ENCODE data around the gene ESRRG. TPM values are rescaled to one million over a fixed set of nuclear protein-coding genes. Genes with fewer than 3 reads are reported as not detected.
"Not testable (repeated sequence)": the region's sequence is repeated elsewhere in the genome, so short reads cannot be mapped to it uniquely, and the experiment has no call there.

Gene ESRRG
- total and polyA plus RNA-seq, 10 donors, result 0.29 to 11.9 (median 2.2) TPM

DNA sequence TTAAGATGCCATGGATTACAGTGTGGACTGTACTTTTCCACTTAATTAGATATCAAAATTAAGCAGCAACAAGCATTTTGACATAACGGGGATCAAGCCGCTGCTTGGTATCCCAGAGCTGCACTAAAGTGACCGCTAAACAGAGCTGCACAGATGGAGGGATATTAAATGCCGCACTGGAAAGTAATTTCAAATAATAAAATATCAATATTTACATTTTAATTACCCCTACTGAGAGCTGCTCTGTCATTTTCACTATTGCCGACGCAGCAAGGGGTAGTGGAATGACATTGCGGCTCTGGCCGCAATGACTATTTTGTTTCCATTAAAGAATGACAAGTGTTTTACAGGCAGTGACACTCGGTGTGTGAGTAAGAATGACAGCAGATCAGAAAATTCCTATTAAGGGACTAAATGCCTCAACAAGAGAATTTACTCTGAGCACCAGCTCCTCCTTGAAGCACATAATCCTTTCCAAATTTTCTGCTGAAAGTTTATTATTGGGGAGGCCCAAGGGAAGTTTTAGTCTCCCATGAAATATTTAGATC, 190.9 kb downstream of the ESRRG start:
- Histone ChIP-seq H3K36me3 (no peaks in the 10 kb centered on the region), H3K4me1 (peaks cover 0 to 16% (median 4%) of the 10 kb centered on the region in 6 donors), H3K4me3 (peak overlapping the region in 3 of 8 donors; percentile 26 to 66 (median 48)), H3K27me3 (replicated peaks in 1 of 7) (no peaks in the 10 kb centered on the region), H3K9me3 (no peaks in the 10 kb centered on the region), H3K27ac (peak overlapping the region in 1 of 8 donors; percentile 73)
- WGBS, 5 donors, result 88 to 96% (median 95%) methylated on average over 9 of the region's 9 CpGs
- no peak for DNase-seq
- TF ChIP-seq POLR2A (IDR thresholded peaks at IDR 0.05), result no peak
- TF ChIP-seq POLR2AphosphoS5 (IDR thresholded peaks at IDR 0.05), result no peak
- intact Hi-C loops (cut with DNase I; ENCODE audit: low total_unique reads), result no loop called here

DNA sequence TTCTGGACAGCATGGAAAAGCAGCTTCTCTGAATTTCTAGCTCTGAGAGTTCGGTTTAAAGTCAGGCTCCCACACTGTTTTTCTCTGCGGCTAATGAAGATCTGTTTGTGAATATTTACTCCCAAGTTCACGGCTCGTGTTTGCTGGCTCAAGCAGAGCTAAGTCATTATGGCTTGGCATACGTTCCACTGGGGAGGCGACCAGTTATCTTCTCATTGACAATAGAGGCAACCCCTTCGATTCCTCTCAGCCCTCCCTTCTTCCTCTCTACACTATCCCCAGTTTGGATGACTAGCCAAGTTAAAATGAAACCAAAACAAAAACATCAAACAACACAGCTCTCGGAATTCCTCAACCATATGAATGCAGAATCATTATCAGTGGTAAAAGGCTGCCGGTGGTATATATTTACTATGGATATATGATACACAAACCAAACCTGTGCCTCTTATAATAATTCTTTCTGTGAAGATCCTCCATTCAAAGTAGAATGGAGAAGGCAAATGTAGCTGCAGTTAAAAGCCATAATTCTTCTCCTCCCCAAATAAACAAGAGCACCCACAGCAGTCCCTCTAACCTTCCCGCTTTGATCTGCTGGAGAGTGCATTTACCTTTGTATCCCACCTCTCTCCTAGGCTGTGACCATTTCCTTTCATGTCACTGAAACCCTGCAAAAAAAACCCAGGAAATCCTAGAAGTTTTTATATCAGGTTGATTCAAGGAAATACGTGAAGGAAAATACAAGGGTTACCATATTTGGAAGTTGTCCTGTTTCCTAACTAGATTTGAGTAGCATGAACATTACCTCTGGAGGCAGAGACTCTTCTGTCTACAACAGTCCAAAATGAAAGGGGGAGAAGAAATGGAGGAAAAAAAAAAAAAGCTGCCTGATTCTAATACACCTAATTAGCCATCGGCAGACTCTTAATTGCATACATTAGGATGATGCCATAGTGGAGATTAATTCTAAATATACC, 191.7 kb downstream of the ESRRG start:
- Histone ChIP-seq H3K27ac (peak overlapping the region in 7 of 8 donors; percentile 43 to 76 (median 60)), H3K4me1 (peaks cover 0 to 16% (median 4%) of the 10 kb centered on the region in 6 donors), H3K36me3 (no peaks in the 10 kb centered on the region), H3K4me3 (peak overlapping the region; percentile 0 to 66 (median 30)), H3K27me3 (replicated peaks in 1 of 7) (no peaks in the 10 kb centered on the region), H3K9me3 (peaks cover 0 to 2% (median 0%) of the 10 kb centered on the region in 8 donors)
- intact Hi-C loops (cut with DNase I; ENCODE audit: low total_unique reads), result no loop called here
- no peak for DNase-seq
- WGBS, 5 donors, result 37 to 58% (median 55%) methylated on average over 12 of the region's 12 CpGs
- no peak for TF ChIP-seq POLR2AphosphoS5 (IDR thresholded peaks at IDR 0.05)
- TF ChIP-seq, protein P1, sequence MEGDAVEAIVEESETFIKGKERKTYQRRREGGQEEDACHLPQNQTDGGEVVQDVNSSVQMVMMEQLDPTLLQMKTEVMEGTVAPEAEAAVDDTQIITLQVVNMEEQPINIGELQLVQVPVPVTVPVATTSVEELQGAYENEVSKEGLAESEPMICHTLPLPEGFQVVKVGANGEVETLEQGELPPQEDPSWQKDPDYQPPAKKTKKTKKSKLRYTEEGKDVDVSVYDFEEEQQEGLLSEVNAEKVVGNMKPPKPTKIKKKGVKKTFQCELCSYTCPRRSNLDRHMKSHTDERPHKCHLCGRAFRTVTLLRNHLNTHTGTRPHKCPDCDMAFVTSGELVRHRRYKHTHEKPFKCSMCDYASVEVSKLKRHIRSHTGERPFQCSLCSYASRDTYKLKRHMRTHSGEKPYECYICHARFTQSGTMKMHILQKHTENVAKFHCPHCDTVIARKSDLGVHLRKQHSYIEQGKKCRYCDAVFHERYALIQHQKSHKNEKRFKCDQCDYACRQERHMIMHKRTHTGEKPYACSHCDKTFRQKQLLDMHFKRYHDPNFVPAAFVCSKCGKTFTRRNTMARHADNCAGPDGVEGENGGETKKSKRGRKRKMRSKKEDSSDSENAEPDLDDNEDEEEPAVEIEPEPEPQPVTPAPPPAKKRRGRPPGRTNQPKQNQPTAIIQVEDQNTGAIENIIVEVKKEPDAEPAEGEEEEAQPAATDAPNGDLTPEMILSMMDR (IDR thresholded peaks at IDR 0.05 in 8 of 11, conservative IDR thresholded peaks at IDR 0.05 in 3 of 11), result no peak
- TF ChIP-seq POLR2A (IDR thresholded peaks at IDR 0.05), result no peak

- H3K9me3 ChIP-seq; DNase-seq; H3K4me3 ChIP-seq; H3K27ac ChIP-seq; H3K27me3 ChIP-seq (replicated peaks in 1 of 7); intact Hi-C loops (cut with DNase I; ENCODE audit: low total_unique reads); H3K36me3 ChIP-seq: not testable (repeated sequence)
- WGBS, 5 donors, result 74 to 92% (median 83%) methylated on average over 3 of the region's 3 CpGs
- peaks cover 0 to 16% (median 4%) of the 10 kb centered on the region in 6 donors for H3K4me1 ChIP-seq
These were observed 193.4 kb downstream of the ESRRG start for GRCh38 chr1:216529851-216530250.

- intact Hi-C loops (cut with DNase I; ENCODE audit: low total_unique reads), result no loop called here
- peaks cover 0 to 6% (median 0%) of the 10 kb centered on the region in 8 donors for H3K9me3 ChIP-seq
- peaks cover 0 to 19% (median 4%) of the 10 kb centered on the region in 6 donors for H3K4me1 ChIP-seq
- WGBS, 5 donors, result 44 to 70% (median 54%) methylated on average over 1 of the region's 1 CpG
- H3K4me3 ChIP-seq, result no peak overlapping the region
- H3K27me3 ChIP-seq (replicated peaks in 1 of 7), result no peaks in the 10 kb centered on the region
- no peaks in the 10 kb centered on the region for H3K36me3 ChIP-seq
- H3K27ac ChIP-seq, result peak overlapping the region in 3 of 8 donors; percentile 13 to 47 (median 37)
- TF ChIP-seq, protein P1 (IDR thresholded peaks at IDR 0.05 in 8 of 11, conservative IDR thresholded peaks at IDR 0.05 in 3 of 11), result no peak
- TF ChIP-seq POLR2AphosphoS5 (IDR thresholded peaks at IDR 0.05) (no peak), POLR2A (IDR thresholded peaks at IDR 0.05) (no peak)
- DNase-seq, result no peak
These were observed 194.4 kb downstream of the ESRRG start for GRCh38 chr1:216528816-216529215.
